ENCODE results near the gene DIO1. TPM values are rescaled to one million over a fixed set of nuclear protein-coding genes. Genes with fewer than 3 reads are reported as not detected.

The DIO1 gene
- total RNA-seq, 1 experiment from 2014 or later: 0.28 TPM

DNA sequence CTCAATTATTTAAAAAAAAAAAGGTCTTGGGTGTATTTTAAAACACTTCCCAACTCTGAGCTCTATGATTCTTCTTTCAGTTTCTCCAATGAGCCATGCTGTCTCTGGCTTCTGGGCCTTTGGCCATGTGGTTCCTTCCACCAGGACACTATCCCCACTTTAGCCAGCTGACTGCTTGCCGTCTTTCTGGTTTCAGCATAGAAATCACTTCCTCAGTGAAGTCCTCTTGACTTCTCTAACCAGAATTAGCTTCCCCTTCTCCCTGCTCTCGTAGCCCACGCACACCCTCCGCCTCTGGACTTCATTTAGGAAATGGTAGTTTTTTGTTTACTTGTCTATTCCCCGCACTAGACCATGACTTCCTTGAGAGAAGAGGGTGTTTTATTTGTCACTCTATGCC is 1.1 kb upstream of the DIO1 start:
- Histone ChIP-seq H3K27me3 (ENCODE audit: control insufficient read depth, insufficient read depth, low read length) (no peaks in the 10 kb centered on the region), H3K9me3 (ENCODE audit: control insufficient read depth, insufficient read depth, low read depth, low read length) (no peaks in the 10 kb centered on the region), H3K27ac (ENCODE audit: low read length) (no peak overlapping the region), H3K4me3 (ENCODE audit: low read depth in 2 of 2, low read length in 2 of 2) (no peak overlapping the region), H3K36me3 (ENCODE audit: control insufficient read depth, insufficient read depth, low read length) (peaks cover 4% of the 10 kb centered on the region; the same call in 1 of the 2 replicates), H3K4me1 (ENCODE audit: control insufficient read depth, insufficient read depth, low read length) (peaks cover 15% of the 10 kb centered on the region)
- no TSS peak for BruUV-seq (replicated peaks)
- in situ Hi-C loops (cut with HindIII; ENCODE audit: low pct_unique_long_range_greater_than_20kb, low sequenced_read_pairs): no loop called here
- DNase-seq (ENCODE audit: low read depth, low spot score) (no peak), ATAC-seq (no peak)
- TF ChIP-seq CTCF (IDR thresholded peaks at IDR 0.05) (no peak), SIN3A (IDR thresholded peaks at IDR 0.05; ENCODE audit: borderline replicate concordance, insufficient read depth, low read depth, low read length) (no peak), TCF7L2 (IDR thresholded peaks at IDR 0.05; ENCODE audit: low read depth, low read length) (no peak), REST (IDR thresholded peaks at IDR 0.05; ENCODE audit: insufficient read depth in 1 of 2, low read depth in 2 of 2, low read length in 1 of 2) (no peak), POLR2AphosphoS5 (IDR thresholded peaks at IDR 0.05; ENCODE audit: low read depth, low read length) (no peak)
- intact Hi-C loops (cut with micrococcal nuclease; ENCODE audit: unreplicated experiment): no loop called here
- CTCF ChIA-PET: no interaction called here
- POLR2A ChIA-PET: interaction anchor here (0.6 to 1.0 kb wide), 3 partner anchors 12 to 729 kb away, joined by 3 to 5 read pairs (median 3); no protein-coding TSS in a partner anchor

DNA sequence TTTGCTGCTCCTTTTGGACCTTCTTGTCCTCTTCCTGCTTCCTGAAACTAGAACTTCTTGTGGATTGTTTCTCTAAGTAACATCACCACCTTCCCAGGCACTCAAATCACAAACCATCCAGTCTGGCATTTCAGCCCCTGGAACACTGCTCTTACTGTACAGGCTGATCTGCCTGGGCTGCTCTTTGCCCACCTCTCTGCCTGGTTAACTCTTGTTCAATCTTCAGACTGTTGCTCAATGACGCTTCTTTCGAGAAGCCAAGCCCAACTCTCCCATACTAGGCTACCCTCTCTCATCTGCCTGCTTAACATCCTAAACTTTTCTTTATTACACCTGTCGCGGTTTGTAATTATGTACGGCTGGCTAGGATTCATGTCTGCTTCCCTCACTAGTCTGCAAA is 657 bp downstream of the DIO1 start:
- no peaks in the 10 kb centered on the region for H3K27me3 ChIP-seq (ENCODE audit: control insufficient read depth, insufficient read depth, low read length)
- H3K9me3 ChIP-seq (ENCODE audit: control insufficient read depth, insufficient read depth, low read depth, low read length): no peaks in the 10 kb centered on the region
- ChIA-PET POLR2A (no interaction called here), CTCF (no interaction called here)
- in situ Hi-C loops (cut with HindIII; ENCODE audit: low pct_unique_long_range_greater_than_20kb, low sequenced_read_pairs): no loop called here
- H3K4me1 ChIP-seq (ENCODE audit: control insufficient read depth, insufficient read depth, low read length): peaks cover 8% of the 10 kb centered on the region
- no peak overlapping the region for H3K4me3 ChIP-seq (ENCODE audit: low read depth in 2 of 2, low read length in 2 of 2)
- intact Hi-C loops (cut with micrococcal nuclease; ENCODE audit: unreplicated experiment): no loop called here
- ATAC-seq: no peak
- H3K27ac ChIP-seq (ENCODE audit: low read length): no peak overlapping the region
- no peaks in the 10 kb centered on the region for H3K36me3 ChIP-seq (ENCODE audit: control insufficient read depth, insufficient read depth, low read length)
- no TSS peak for BruUV-seq (replicated peaks)
- no peak for TF ChIP-seq SIN3A (IDR thresholded peaks at IDR 0.05; ENCODE audit: borderline replicate concordance, insufficient read depth, low read depth, low read length)
- TF ChIP-seq CTCF (IDR thresholded peaks at IDR 0.05): no peak
- no peak for TF ChIP-seq REST (IDR thresholded peaks at IDR 0.05; ENCODE audit: insufficient read depth in 1 of 2, low read depth in 2 of 2, low read length in 1 of 2)
- TF ChIP-seq TCF7L2 (IDR thresholded peaks at IDR 0.05; ENCODE audit: low read depth, low read length): no peak
- TF ChIP-seq POLR2AphosphoS5 (IDR thresholded peaks at IDR 0.05; ENCODE audit: low read depth, low read length): no peak
- DNase-seq (ENCODE audit: low read depth, low spot score): no peak

Data from Panc1 (cell line).